HepG2 (cell line): Measurements from ENCODE around the gene PCGF5. TPM values are rescaled to one million over a fixed set of nuclear protein-coding genes. Genes with fewer than 3 reads are reported as not detected.
A peak's percentile ranks its signal among the peaks of the same experiment; 100 is the strongest.

Source experiments
- EED ChIP-seq: sonication (generic); formaldehyde crosslinking; IDR thresholded peaks from 2 replicates; pipeline ENCODE4 v1.5.0; 2020; ENCODE audit warnings: mild to moderate bottlenecking, missing genetic modification reagents
- GATA4 ChIP-seq: sonication (generic); IDR thresholded peaks from 2 replicates; pipeline ENCODE4 v1.6.1; 2016; ENCODE audit warnings: antibody characterized with exemption, low read depth, borderline replicate concordance
- HHEX ChIP-seq: IDR thresholded peaks from 2 replicates; pipeline ENCODE4 v1.6.1; 2016; ENCODE audit warnings: control low read depth
- ISX ChIP-seq: sonication (generic); formaldehyde crosslinking; conservative IDR thresholded peaks from 2 replicates; pipeline ENCODE4 v1.5.0; 2020; ENCODE audit warnings: missing genetic modification reagents
- MAFK ChIP-seq, 2 experiments: IDR thresholded peaks in 1 of 2; conservative IDR thresholded peaks in 1 of 2; 2 replicates each; pipeline ENCODE4 v1.6.1; 2011; ENCODE audit warnings: improper control_type of control experiment in 2 of 2, low read length in 2 of 2
- MTA3 ChIP-seq: sonication (generic); formaldehyde crosslinking; IDR thresholded peaks from 2 replicates; pipeline ENCODE4 v1.4.0; 2020; ENCODE audit warnings: missing genetic modification reagents
- MYC ChIP-seq: sonication (generic); formaldehyde crosslinking; IDR thresholded peaks from 2 replicates; pipeline ENCODE4 v1.9.0; 2021; ENCODE audit warnings: missing genetic modification reagents, borderline replicate concordance
- NCOA2 ChIP-seq: sonication (generic); formaldehyde crosslinking; IDR thresholded peaks from 2 replicates; pipeline ENCODE4 v1.8.0; 2022; ENCODE audit warnings: inconsistent platforms
- NKX3-1 ChIP-seq: sonication (generic); formaldehyde crosslinking; IDR thresholded peaks from 2 replicates; pipeline ENCODE4 v1.5.0; 2020; ENCODE audit warnings: missing genetic modification reagents
- ONECUT2 ChIP-seq: sonication (generic); formaldehyde crosslinking; IDR thresholded peaks from 2 replicates; pipeline ENCODE4 v1.4.0; 2020; ENCODE audit warnings: missing genetic modification reagents
- SOX13 ChIP-seq, 3 experiments: fragments of 450-650 bp in 1 of 3; sonication (generic) in 1 of 3; formaldehyde crosslinking in 1 of 3; IDR thresholded peaks in 2 of 3; conservative IDR thresholded peaks in 1 of 3; 2 replicates each; pipeline versions ENCODE4 v1.5.0 to v1.6.1; 2016 to 2020; ENCODE audit warnings: antibody characterized with exemption in 1 of 3, mild to moderate bottlenecking in 1 of 3, missing compliant biosample characterization in 1 of 3, missing genetic modification reagents in 1 of 3, moderate library complexity in 1 of 3
- SPEN ChIP-seq: sonication (generic); formaldehyde crosslinking; IDR thresholded peaks from 2 replicates; pipeline ENCODE4 v1.5.1; 2020; ENCODE audit warnings: low read depth, mild to moderate bottlenecking, missing genetic modification reagents
- TSC22D2 ChIP-seq: sonication (generic); formaldehyde crosslinking; IDR thresholded peaks from 2 replicates; pipeline ENCODE4 v1.5.1; 2020; ENCODE audit warnings: missing genetic modification reagents, mild to moderate bottlenecking, borderline replicate concordance
- YEATS2 ChIP-seq: sonication (generic); formaldehyde crosslinking; IDR thresholded peaks from 2 replicates; pipeline ENCODE4 v1.4.0; 2020; ENCODE audit warnings: missing genetic modification reagents, borderline replicate concordance
- ZNF143 ChIP-seq: sonication (generic); formaldehyde crosslinking; IDR thresholded peaks from 2 replicates; pipeline ENCODE4 v1.4.0; 2020; ENCODE audit warnings: missing genetic modification reagents
- ZNF607 ChIP-seq: sonication (generic); formaldehyde crosslinking; IDR thresholded peaks from 2 replicates; pipeline ENCODE4 v1.5.1; 2020; ENCODE audit warnings: missing genetic modification reagents, mild to moderate bottlenecking, borderline replicate concordance
- ZNF614 ChIP-seq: IDR thresholded peaks from 2 replicates; pipeline ENCODE4 v1.6.1; 2018; ENCODE audit warnings: missing biosample characterization, missing genetic modification reagents, inconsistent platforms, borderline replicate concordance
- ZNF724P ChIP-seq: sonication (generic); formaldehyde crosslinking; IDR thresholded peaks from 2 replicates; pipeline ENCODE4 v1.8.0; 2022; ENCODE audit warnings: missing genetic modification reagents, borderline replicate concordance
- polyA plus RNA-seq, 8 experiments: library from polyadenylated mRNA; depleted of rRNA in 3 of 8; stranded (reverse) in 7 of 8; unstranded in 1 of 8; fragments of >200 nt; fragmentation: Illumina TruSeq in 4 of 8; extraction: Trizol in 4 of 8; gene quantifications; 2 replicates each; pipeline versions ENCODE4 v1.2.1 to v1.2.3, GENCODE V29; 2011 to 2016; ENCODE audit warnings: low read depth in 4 of 8, missing spikeins in 1 of 8, mixed read lengths in 1 of 8; ENCODE audit not compliant: insufficient read depth in 1 of 8
- total RNA-seq, 5 experiments: library from RNA; depleted of rRNA; stranded (reverse); fragments of >200 nt; fragmentation: Illumina TruSeq; extraction: Trizol; gene quantifications; 2 replicates each; pipeline ENCODE4 v1.2.3, GENCODE V29; 2016; ENCODE audit warnings: low read depth in 1 of 5
- TF ChIP-seq, protein P1 (sequence below): sonication (generic); formaldehyde crosslinking; IDR thresholded peaks from 2 replicates; pipeline ENCODE4 v1.9.0; 2021; ENCODE audit warnings: mild to moderate bottlenecking, missing genetic modification reagents
- TF ChIP-seq, protein P2 (sequence below): sonication (generic); formaldehyde crosslinking; IDR thresholded peaks from 2 replicates; pipeline ENCODE4 v1.5.0; 2020; ENCODE audit warnings: missing genetic modification reagents
- TF ChIP-seq, protein P3 (sequence below): sonication (generic); formaldehyde crosslinking; conservative IDR thresholded peaks from 2 replicates; pipeline ENCODE4 v1.8.1; 2023; ENCODE audit warnings: missing genetic modification reagents

The PCGF5 gene
- total and polyA plus RNA-seq, 2 of the 13 experiments (the other 11 are each of a cell fraction or from before 2014, with no cell fraction given), result 61.3 to 138 TPM

DNA sequence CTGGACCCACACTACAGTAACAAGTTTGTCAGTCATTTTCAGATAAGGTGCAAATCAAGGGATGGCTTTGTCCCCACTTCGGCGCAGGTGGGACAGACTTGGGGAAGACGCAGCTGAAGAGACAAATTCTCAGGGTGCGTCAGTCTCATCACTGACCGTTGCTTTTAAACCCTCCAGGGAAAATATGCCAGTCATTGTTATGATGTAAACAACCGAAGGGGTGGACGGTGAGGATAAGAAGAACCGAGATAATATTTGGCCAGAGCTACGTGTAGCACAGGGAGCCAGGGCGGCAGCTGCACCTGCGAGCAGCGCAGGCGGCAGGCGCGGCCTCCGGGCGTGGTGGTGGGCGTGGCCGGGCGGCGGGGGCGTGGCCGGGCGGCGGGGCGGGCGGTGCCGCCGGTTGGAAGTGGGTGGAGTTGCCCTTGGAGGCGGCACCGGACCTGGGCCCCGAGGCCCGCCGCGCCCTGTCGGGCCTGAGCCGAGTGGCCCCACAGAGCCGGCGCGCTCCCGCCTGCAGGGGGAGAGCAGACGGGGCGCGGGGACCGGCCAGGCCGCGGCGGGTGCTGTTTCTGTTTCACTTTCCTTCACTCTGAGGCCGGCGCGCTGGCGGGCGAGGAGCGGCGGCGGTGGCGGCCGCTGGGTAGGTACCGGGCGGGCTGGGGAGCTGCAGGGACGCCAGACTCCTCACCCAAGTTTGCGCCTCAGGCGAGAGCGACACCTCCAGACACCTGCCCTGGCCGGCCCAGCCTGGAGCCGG, at the start of gene PCGF5 (continued):
- TF ChIP-seq ZNF724P (CRISPR knock-in tag) (no peak; the same call in 1 of the 2 replicates), ZNF143 (no peak), ZNF607 (CRISPR knock-in tag) (no peak), ISX (no peak), ONECUT2 (no peak), SOX13 (IDR thresholded peaks at IDR 0.05) (no peak; the same call in 1 of the 2 replicates), SOX13 (CRISPR knock-in tag; conservative IDR thresholded peaks at IDR 0.05 in 1 of 2, IDR thresholded peaks at IDR 0.05 in 1 of 2) (no peak; a peak in 1 of 4 replicates), MYC (peak; percentile 39; the same call in 1 of the 2 replicates), SPEN (CRISPR knock-in tag) (peak; percentile 46; the same call in 1 of the 2 replicates), TSC22D2 (CRISPR knock-in tag) (0 out of 2 replicates have a peak, but pooled peaks have one; percentile 12), GATA4 (peak; percentile 83; the same call in 1 of the 2 replicates), NCOA2 (CRISPR knock-in tag) (no peak; the same call in 1 of the 2 replicates), MAFK (conservative IDR thresholded peaks at IDR 0.05 in 1 of 2, IDR thresholded peaks at IDR 0.05 in 1 of 2; ENCODE audit: low read length in 2 of 2) (no peak; a peak in 2 of 4 replicates), EED (CRISPR knock-in tag) (peak; percentile 72; the same call in 1 of the 2 replicates), ZNF614 (CRISPR knock-in tag) (no peak; the same call in 1 of the 2 replicates), YEATS2 (0 out of 2 replicates have a peak, but pooled peaks have one; percentile 18), NKX3-1 (CRISPR knock-in tag) (0 out of 2 replicates have a peak, but pooled peaks have one; percentile 19), HHEX (CRISPR knock-in tag) (no peak; the same call in 1 of the 2 replicates), MTA3 (CRISPR knock-in tag) (no peak)
- TF ChIP-seq, protein P1, sequence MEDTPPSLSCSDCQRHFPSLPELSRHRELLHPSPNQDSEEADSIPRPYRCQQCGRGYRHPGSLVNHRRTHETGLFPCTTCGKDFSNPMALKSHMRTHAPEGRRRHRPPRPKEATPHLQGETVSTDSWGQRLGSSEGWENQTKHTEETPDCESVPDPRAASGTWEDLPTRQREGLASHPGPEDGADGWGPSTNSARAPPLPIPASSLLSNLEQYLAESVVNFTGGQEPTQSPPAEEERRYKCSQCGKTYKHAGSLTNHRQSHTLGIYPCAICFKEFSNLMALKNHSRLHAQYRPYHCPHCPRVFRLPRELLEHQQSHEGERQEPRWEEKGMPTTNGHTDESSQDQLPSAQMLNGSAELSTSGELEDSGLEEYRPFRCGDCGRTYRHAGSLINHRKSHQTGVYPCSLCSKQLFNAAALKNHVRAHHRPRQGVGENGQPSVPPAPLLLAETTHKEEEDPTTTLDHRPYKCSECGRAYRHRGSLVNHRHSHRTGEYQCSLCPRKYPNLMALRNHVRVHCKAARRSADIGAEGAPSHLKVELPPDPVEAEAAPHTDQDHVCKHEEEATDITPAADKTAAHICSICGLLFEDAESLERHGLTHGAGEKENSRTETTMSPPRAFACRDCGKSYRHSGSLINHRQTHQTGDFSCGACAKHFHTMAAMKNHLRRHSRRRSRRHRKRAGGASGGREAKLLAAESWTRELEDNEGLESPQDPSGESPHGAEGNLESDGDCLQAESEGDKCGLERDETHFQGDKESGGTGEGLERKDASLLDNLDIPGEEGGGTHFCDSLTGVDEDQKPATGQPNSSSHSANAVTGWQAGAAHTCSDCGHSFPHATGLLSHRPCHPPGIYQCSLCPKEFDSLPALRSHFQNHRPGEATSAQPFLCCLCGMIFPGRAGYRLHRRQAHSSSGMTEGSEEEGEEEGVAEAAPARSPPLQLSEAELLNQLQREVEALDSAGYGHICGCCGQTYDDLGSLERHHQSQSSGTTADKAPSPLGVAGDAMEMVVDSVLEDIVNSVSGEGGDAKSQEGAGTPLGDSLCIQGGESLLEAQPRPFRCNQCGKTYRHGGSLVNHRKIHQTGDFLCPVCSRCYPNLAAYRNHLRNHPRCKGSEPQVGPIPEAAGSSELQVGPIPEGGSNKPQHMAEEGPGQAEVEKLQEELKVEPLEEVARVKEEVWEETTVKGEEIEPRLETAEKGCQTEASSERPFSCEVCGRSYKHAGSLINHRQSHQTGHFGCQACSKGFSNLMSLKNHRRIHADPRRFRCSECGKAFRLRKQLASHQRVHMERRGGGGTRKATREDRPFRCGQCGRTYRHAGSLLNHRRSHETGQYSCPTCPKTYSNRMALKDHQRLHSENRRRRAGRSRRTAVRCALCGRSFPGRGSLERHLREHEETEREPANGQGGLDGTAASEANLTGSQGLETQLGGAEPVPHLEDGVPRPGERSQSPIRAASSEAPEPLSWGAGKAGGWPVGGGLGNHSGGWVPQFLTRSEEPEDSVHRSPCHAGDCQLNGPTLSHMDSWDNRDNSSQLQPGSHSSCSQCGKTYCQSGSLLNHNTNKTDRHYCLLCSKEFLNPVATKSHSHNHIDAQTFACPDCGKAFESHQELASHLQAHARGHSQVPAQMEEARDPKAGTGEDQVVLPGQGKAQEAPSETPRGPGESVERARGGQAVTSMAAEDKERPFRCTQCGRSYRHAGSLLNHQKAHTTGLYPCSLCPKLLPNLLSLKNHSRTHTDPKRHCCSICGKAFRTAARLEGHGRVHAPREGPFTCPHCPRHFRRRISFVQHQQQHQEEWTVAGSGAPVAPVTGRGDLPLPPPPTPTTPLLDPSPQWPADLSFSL (CRISPR knock-in tag), result no peak
- TF ChIP-seq, protein P2, sequence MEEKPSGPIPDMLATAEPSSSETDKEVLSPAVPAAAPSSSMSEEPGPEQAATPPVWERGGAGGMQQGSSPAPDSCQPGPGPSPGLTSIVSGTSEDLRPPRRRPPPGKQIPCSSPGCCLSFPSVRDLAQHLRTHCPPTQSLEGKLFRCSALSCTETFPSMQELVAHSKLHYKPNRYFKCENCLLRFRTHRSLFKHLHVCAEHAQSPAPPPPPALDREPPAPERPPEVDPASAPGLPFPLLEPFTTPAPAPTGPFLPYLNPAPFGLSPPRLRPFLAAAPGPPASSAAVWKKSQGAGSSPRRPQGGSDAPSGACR, result no peak; the same call in 1 of the 2 replicates
- TF ChIP-seq, protein P3, sequence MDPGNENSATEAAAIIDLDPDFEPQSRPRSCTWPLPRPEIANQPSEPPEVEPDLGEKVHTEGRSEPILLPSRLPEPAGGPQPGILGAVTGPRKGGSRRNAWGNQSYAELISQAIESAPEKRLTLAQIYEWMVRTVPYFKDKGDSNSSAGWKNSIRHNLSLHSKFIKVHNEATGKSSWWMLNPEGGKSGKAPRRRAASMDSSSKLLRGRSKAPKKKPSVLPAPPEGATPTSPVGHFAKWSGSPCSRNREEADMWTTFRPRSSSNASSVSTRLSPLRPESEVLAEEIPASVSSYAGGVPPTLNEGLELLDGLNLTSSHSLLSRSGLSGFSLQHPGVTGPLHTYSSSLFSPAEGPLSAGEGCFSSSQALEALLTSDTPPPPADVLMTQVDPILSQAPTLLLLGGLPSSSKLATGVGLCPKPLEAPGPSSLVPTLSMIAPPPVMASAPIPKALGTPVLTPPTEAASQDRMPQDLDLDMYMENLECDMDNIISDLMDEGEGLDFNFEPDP (CRISPR knock-in tag), result no peak
